Tibial nerve (tissue), 4 donors: ENCODE data around the gene KCNE5.

Experiments used
- CTCF ChIP-seq, 5 experiments: fragments of 200-600 bp in 3 of 5; fragments of 450-650 bp in 2 of 5; sonication (generic) in 3 of 5; IDR thresholded peaks; one replicate each; pipeline ENCODE4 v1.5.1; 2016 to 2019; ENCODE audit warnings: antibody characterized with exemption in 5 of 5, mild to moderate bottlenecking in 3 of 5, moderate library complexity in 2 of 5
- EP300 ChIP-seq, 2 donors: sonication (generic); formaldehyde crosslinking; IDR thresholded peaks; one replicate each; pipeline ENCODE4 v1.6.1; 2017; ENCODE audit warnings: antibody characterized with exemption in 2 of 2, mild to moderate bottlenecking in 1 of 2
- POLR2A ChIP-seq, 2 donors: fragments of 450-650 bp; IDR thresholded peaks; one replicate each; pipeline ENCODE4 v1.6.1; 2017; ENCODE audit warnings: antibody characterized with exemption in 2 of 2, mild to moderate bottlenecking in 2 of 2, moderate library complexity in 2 of 2

GRCh38 chrX:109654516-109655109 lies 29.6 kb upstream of the KCNE5 start:
- TF ChIP-seq CTCF (IDR thresholded peaks at IDR 0.05) = no peak
- TF ChIP-seq EP300 (IDR thresholded peaks at IDR 0.05) = no peak
- TF ChIP-seq POLR2A (IDR thresholded peaks at IDR 0.05) = no peak
